C4-2B (cell line): ENCODE results near the gene ATP5ME.

Experiments
- ZFX ChIP-seq: fragments of 450-650 bp; IDR thresholded peaks from 2 replicates; pipeline ENCODE4 v1.6.1; 2017
- TF ChIP-seq, protein P1 (sequence below): fragments of 450-650 bp; conservative IDR thresholded peaks from 2 replicates; pipeline ENCODE4 v1.5.1; 2017; ENCODE audit warnings: mild to moderate bottlenecking

DNA sequence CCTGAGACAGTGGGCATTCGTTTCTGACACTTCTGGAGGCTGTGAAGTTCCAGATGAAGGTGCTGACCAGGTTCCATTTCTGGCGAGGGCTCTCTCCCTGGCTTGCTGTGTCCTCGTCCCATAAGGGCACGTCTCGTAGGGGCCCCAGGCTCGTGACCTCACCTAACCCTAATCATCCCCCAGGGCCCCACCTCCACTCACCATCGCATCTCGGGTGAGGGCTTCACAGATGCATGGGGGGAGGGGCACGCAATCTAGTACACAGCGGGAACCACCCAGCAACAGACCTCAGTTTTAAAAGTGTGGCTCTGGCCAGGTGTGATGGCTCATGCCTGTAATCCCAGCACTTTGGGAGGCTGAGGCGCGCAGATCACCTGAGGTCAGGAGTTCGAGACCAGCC is 26.6 kb downstream of the ATP5ME start:
- TF ChIP-seq, protein P1, sequence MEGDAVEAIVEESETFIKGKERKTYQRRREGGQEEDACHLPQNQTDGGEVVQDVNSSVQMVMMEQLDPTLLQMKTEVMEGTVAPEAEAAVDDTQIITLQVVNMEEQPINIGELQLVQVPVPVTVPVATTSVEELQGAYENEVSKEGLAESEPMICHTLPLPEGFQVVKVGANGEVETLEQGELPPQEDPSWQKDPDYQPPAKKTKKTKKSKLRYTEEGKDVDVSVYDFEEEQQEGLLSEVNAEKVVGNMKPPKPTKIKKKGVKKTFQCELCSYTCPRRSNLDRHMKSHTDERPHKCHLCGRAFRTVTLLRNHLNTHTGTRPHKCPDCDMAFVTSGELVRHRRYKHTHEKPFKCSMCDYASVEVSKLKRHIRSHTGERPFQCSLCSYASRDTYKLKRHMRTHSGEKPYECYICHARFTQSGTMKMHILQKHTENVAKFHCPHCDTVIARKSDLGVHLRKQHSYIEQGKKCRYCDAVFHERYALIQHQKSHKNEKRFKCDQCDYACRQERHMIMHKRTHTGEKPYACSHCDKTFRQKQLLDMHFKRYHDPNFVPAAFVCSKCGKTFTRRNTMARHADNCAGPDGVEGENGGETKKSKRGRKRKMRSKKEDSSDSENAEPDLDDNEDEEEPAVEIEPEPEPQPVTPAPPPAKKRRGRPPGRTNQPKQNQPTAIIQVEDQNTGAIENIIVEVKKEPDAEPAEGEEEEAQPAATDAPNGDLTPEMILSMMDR: no peak
- no peak for TF ChIP-seq ZFX
